Renal cortex interstitium (tissue), 11 donors: ENCODE data around the gene FPR1. TPM values are rescaled to one million over a fixed set of nuclear protein-coding genes. Genes with fewer than 3 reads are reported as not detected.

Experiments used
- DNase-seq, 11 donors: peaks; one replicate each; pipeline ENCODE4 v3.0.0-alpha.2; 2013; ENCODE audit warnings: low read depth in 9 of 11, low spot score in 4 of 11; ENCODE audit errors: extremely low read depth in 1 of 11
- polyA plus RNA-seq, 3 donors: library from polyadenylated mRNA; unstranded; fragments of 120-200 nt; gene quantifications; one replicate each; pipeline ENCODE4 v1.2.1, GENCODE V29; 2013; ENCODE audit not compliant: insufficient read length in 3 of 3

FPR1 gene
- polyA plus RNA-seq, 3 donors: 1.2 to 5.0 (median 1.5) TPM

GRCh38 chr19:51696606-51697005 lies 55.1 kb downstream of the FPR1 start:
- DNase-seq: no peak

Other genes with a start within 250 kb of the FPR1 start
- gene SIGLEC6, start 220.2 kb downstream of the FPR1 start, polyA plus RNA-seq: under 1 TPM in 2 of 3 donors, not detected in 1; 0.24 to 0.32 TPM
- gene ZNF175, start 180.6 kb downstream of the FPR1 start, polyA plus RNA-seq: 10 to 100 TPM; 15.8 to 20.0 (median 17.8) TPM
- under 1 TPM in 2 of 3 donors, not detected in 1; 0.26 to 0.61 TPM for gene SIGLEC5, start 121.5 kb downstream of the FPR1 start, polyA plus RNA-seq
- under 1 TPM; 0.60 to 0.89 (median 0.64) TPM for gene SIGLEC14, start 105.1 kb downstream of the FPR1 start, polyA plus RNA-seq
- 10 to 100 TPM; 15.4 to 30.3 (median 18.0) TPM for gene SPACA6, start 58.5 kb downstream of the FPR1 start, polyA plus RNA-seq
- under 1 TPM in 2 of 3 donors, not detected in 1; 0.14 to 0.29 TPM for gene HAS1, start 27.9 kb downstream of the FPR1 start, polyA plus RNA-seq
- under 1 TPM; 0.26 to 0.38 (median 0.33) TPM for gene FPR2, start 9.3 kb upstream of the FPR1 start, polyA plus RNA-seq
- gene FPR3, start 43.3 kb upstream of the FPR1 start, polyA plus RNA-seq: under 1 TPM; 0.19 to 0.67 (median 0.34) TPM
- 10 to 100 TPM; 41.0 to 47.7 (median 44.2) TPM for gene ZNF577, start 136.1 kb upstream of the FPR1 start, polyA plus RNA-seq
- 10 to 100 TPM; 27.5 to 32.0 (median 29.3) TPM for gene ZNF649, start 153.1 kb upstream of the FPR1 start, polyA plus RNA-seq
- 10 to 100 TPM; 13.3 to 13.9 (median 13.7) TPM for gene ZNF613, start 175.6 kb upstream of the FPR1 start, polyA plus RNA-seq
- 10 to 100 TPM; 16.9 to 22.1 (median 18.7) TPM for gene ZNF350, start 235.0 kb upstream of the FPR1 start, polyA plus RNA-seq